Measurements from ENCODE around the gene CEP95.

Gene CEP95

DNA sequence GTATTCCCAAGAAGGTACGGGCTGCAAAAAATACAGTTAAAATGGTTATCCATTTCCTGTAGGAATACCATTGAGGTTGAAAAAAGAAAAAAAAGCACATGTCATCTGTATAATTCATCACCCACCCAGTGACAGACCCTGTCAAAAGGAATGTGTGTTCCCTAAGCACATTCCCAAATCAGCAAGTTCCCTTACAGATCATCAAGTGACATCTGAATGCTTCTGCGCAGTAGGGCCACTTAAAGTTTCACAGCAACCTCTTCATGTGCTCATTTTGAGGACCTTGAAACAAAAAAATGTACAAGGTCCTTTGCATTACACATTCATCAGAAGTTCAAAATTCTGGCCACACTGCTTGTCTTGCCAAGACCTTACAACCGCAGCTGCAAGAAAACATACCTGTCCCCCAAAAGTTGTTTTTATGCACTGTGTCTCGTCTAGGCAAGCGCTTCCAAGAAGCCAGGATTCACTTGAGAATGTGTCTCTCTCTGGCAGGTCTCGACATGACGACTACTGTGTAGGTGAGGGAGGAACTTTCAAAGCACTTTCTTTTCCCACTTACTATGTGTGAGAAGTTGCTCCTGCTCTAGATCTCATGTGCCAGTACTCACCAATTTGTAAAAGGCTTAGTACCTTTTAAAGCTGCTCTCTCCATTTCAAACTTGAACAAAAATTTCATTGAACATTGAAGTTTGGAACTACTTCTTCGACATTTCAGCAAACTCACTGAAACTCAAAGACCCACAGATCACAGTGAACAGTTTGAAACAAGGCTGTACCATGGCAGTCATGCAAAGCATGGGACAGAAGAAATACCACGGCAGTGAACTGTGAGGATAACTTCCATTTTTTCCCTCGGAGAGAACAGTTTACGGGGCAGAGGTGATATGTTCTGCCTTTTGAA lies 5.7 kb upstream of the CEP95 start:
- Histone ChIP-seq H3K27me3 (ENCODE audit: control insufficient read depth in 5 of 5, insufficient read depth in 4 of 5, low read length in 5 of 5) (no peaks in the 10 kb centered on the region), H3K36me3 (ENCODE audit: control insufficient read depth in 5 of 5, insufficient read depth in 5 of 5, low read length in 5 of 5) (peaks cover 62 to 74% (median 69%) of the 10 kb centered on the region in 5 donors)

DNA sequence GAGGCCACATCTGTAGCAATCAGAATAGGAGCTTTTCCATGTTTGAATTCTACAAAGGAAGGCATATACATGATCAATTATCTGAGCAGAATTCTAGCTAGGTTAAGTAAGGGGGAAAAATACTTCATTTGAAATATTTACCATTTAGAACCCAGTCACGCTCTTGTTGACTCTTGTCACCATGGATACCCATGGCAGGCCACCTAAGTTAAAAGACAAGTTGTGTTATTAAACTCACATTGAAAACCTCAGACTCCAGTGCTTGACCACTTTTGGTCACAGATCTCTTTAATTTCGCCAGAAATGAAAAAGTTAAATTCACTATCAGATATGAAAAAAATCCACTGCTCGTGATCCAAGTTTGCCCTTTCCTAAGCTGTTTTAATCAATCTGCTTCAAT lies 4.8 kb upstream of the CEP95 start:
- Histone ChIP-seq H3K27me3 (ENCODE audit: control insufficient read depth in 5 of 5, insufficient read depth in 4 of 5, low read length in 5 of 5) (no peaks in the 10 kb centered on the region), H3K27ac (ENCODE audit: low read depth, low read length) (peak overlapping the region; percentile 100), H3K4me1 (ENCODE audit: control insufficient read depth in 5 of 5, insufficient read depth in 5 of 5, low read length in 5 of 5) (peaks cover 6 to 58% (median 55%) of the 10 kb centered on the region in 5 donors), H3K36me3 (ENCODE audit: control insufficient read depth in 5 of 5, insufficient read depth in 5 of 5, low read length in 5 of 5) (peaks cover 62 to 74% (median 69%) of the 10 kb centered on the region in 5 donors), H3K4me3 (ENCODE audit: low read depth in 1 of 5, low read length in 5 of 5) (peak overlapping the region in 2 of 5 donors; percentile 28 to 79), H3K9me3 (ENCODE audit: control insufficient read depth in 5 of 5, low read length in 5 of 5) (no peaks in the 10 kb centered on the region), H3K9ac (ENCODE audit: low read length in 5 of 5) (peak overlapping the region in 2 of 5 donors; percentile 96 to 100)

More for the DNA sequence above, 5.7 kb upstream of the CEP95 start:
- H3K27ac ChIP-seq (ENCODE audit: low read depth, low read length), result peak overlapping the region; percentile 100
- no peaks in the 10 kb centered on the region for H3K9me3 ChIP-seq (ENCODE audit: control insufficient read depth in 5 of 5, low read length in 5 of 5)
- peaks cover 9 to 65% (median 62%) of the 10 kb centered on the region in 5 donors for H3K4me1 ChIP-seq (ENCODE audit: control insufficient read depth in 5 of 5, insufficient read depth in 5 of 5, low read length in 5 of 5)
- H3K9ac ChIP-seq (ENCODE audit: low read length in 5 of 5), result peak overlapping the region in 2 of 5 donors; percentile 31 to 96
- peak overlapping the region in 2 of 5 donors; percentile 22 to 24 for H3K4me3 ChIP-seq (ENCODE audit: low read depth in 1 of 5, low read length in 5 of 5)

DNA sequence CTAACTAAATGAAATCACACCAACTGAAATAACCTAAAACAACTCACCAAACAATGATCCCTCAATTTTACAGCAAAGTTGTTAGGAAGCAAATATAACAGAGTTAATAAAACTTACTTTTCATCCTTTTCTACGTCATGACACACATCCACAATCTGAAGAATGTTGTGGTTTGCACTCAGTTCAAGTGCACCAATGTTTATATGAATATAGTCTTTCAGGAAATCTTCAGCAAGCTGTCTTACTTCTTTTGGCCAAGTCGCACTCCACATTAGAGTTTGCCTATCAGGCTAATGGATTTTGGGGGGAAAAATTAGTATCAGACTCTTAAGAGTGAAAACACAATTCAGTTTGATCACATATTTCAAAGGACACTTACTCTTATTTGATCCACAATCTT lies 4.0 kb upstream of the CEP95 start:
- peak overlapping the region; percentile 100 for H3K27ac ChIP-seq (ENCODE audit: low read depth, low read length)

DNA sequence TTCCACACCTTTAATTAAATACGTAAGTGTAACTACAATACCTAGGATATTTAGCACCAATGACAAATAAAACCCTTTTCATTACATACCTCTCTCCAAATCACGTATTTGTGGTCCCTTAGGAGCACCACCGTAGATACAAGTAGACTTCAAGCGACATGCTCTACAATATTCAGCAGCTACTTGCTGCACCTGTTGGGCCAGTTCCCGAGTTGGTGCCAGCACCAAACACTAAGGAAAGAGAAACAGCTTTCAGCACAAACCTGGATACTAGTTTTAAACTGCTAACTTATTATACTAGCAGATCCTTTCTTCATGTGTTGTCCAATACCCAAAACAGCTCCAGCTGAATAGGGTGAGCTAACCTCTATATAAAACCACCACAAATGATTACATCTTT lies 3.4 kb upstream of the CEP95 start:
- H3K4me3 ChIP-seq (ENCODE audit: low read depth in 1 of 5, low read length in 5 of 5), result peak overlapping the region; percentile 79 to 100 (median 99)
- no peaks in the 10 kb centered on the region for H3K27me3 ChIP-seq (ENCODE audit: control insufficient read depth in 5 of 5, insufficient read depth in 4 of 5, low read length in 5 of 5)
- H3K27ac ChIP-seq (ENCODE audit: low read depth, low read length), result peak overlapping the region; percentile 100
- peak overlapping the region in 4 of 5 donors; percentile 96 to 100 (median 100) for H3K9ac ChIP-seq (ENCODE audit: low read length in 5 of 5)
- H3K36me3 ChIP-seq (ENCODE audit: control insufficient read depth in 5 of 5, insufficient read depth in 5 of 5, low read length in 5 of 5), result peaks cover 56 to 67% (median 63%) of the 10 kb centered on the region in 5 donors
- no peaks in the 10 kb centered on the region for H3K9me3 ChIP-seq (ENCODE audit: control insufficient read depth in 5 of 5, low read length in 5 of 5)
- peaks cover 8 to 59% (median 57%) of the 10 kb centered on the region in 5 donors for H3K4me1 ChIP-seq (ENCODE audit: control insufficient read depth in 5 of 5, insufficient read depth in 5 of 5, low read length in 5 of 5)

More for the DNA sequence above, 4.0 kb upstream of the CEP95 start:
- peak overlapping the region; percentile 79 to 100 (median 99) for H3K4me3 ChIP-seq (ENCODE audit: low read depth in 1 of 5, low read length in 5 of 5)
- H3K9ac ChIP-seq (ENCODE audit: low read length in 5 of 5), result peak overlapping the region in 2 of 5 donors; percentile 96 to 100
- H3K36me3 ChIP-seq (ENCODE audit: control insufficient read depth in 5 of 5, insufficient read depth in 5 of 5, low read length in 5 of 5), result peaks cover 62 to 72% (median 67%) of the 10 kb centered on the region in 5 donors
- no peaks in the 10 kb centered on the region for H3K27me3 ChIP-seq (ENCODE audit: control insufficient read depth in 5 of 5, insufficient read depth in 4 of 5, low read length in 5 of 5)
- peaks cover 8 to 57% (median 54%) of the 10 kb centered on the region in 5 donors for H3K4me1 ChIP-seq (ENCODE audit: control insufficient read depth in 5 of 5, insufficient read depth in 5 of 5, low read length in 5 of 5)
- no peaks in the 10 kb centered on the region for H3K9me3 ChIP-seq (ENCODE audit: control insufficient read depth in 5 of 5, low read length in 5 of 5)

DNA sequence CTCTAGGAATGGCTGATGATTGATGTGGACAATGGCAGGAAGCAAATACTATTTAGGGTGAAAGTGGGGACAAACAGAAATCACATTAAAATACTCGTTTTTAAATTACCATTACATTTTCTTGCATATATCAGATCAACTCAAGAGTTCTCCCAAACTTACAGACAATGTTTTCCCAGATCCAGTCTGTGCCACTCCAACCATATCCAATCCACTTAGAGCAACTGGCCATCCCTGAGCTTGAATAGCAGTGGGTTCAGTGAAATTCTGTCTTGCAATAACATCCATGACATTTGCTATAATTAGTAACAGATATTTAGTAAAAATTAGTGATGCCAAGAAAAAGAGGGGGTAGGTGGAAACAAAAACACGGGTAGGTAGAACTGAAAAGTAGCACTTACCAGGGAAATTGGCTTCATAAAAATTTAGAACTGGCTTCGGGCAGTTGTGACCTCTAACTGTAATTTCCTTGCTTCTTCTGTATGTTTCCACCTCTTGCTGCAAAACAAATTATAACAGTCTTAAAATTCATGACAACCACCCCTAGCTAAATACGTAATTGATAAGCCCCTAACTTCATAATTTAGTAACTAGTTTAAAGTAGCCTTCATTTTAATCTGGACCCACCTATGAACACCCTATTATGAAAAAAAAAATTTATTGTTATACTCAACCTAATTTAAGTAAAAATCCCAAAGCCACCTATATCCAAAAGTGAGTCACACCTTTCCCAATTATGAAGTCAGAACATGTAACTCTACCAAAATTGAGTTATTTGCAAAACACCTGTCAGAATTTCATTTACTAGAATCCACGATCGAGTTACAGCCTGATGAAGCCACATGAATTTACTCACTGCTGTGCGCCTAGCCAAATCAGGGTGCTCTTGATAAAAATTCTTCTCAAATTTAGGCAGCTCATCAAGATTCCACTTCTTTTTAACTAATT lies 2.7 kb upstream of the CEP95 start:
- H3K27ac ChIP-seq (ENCODE audit: low read depth, low read length), result peak overlapping the region; percentile 100
- H3K9me3 ChIP-seq (ENCODE audit: control insufficient read depth in 5 of 5, low read length in 5 of 5), result no peaks in the 10 kb centered on the region
- H3K9ac ChIP-seq (ENCODE audit: low read length in 5 of 5), result peak overlapping the region; percentile 96 to 100 (median 100)
- peaks cover 8 to 66% (median 63%) of the 10 kb centered on the region in 5 donors for H3K4me1 ChIP-seq (ENCODE audit: control insufficient read depth in 5 of 5, insufficient read depth in 5 of 5, low read length in 5 of 5)
- no peaks in the 10 kb centered on the region for H3K27me3 ChIP-seq (ENCODE audit: control insufficient read depth in 5 of 5, insufficient read depth in 4 of 5, low read length in 5 of 5)
- H3K4me3 ChIP-seq (ENCODE audit: low read depth in 1 of 5, low read length in 5 of 5), result peak overlapping the region; percentile 79 to 100 (median 99)
- H3K36me3 ChIP-seq (ENCODE audit: control insufficient read depth in 5 of 5, insufficient read depth in 5 of 5, low read length in 5 of 5), result peaks cover 53 to 62% (median 59%) of the 10 kb centered on the region in 5 donors

DNA sequence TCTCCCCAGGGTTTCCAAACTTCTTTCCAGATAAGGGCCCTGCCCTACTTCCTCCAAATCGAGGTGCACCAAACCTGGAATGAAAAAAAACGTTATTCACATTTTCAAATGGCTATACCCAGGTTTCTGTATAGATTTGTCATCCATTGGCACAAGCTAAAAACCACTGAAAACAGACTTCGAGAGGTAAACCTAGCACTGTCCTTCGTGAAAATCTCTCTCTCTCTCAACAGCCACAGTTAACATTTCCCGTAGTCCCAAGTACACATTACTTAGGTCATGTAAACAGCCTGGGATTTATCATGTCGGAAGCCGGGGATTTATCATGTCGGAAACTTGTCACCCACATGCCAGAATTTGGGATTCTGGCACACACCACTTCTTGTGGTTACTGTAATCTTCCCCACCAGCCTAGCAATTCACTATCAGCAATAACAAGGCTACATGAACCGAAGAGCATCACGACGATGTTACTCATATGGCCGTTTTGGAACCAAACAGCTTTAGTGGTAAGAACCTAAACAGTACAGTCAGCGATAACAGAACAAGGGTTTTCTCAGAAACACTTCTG lies 1.9 kb upstream of the CEP95 start:
- Histone ChIP-seq H3K4me1 (ENCODE audit: control insufficient read depth in 5 of 5, insufficient read depth in 5 of 5, low read length in 5 of 5) (peaks cover 8 to 65% (median 62%) of the 10 kb centered on the region in 5 donors), H3K9me3 (ENCODE audit: control insufficient read depth in 5 of 5, low read length in 5 of 5) (no peaks in the 10 kb centered on the region), H3K27ac (ENCODE audit: low read depth, low read length) (peak overlapping the region; percentile 100), H3K27me3 (ENCODE audit: control insufficient read depth in 5 of 5, insufficient read depth in 4 of 5, low read length in 5 of 5) (no peaks in the 10 kb centered on the region), H3K9ac (ENCODE audit: low read length in 5 of 5) (peak overlapping the region; percentile 96 to 100 (median 100)), H3K36me3 (ENCODE audit: control insufficient read depth in 5 of 5, insufficient read depth in 5 of 5, low read length in 5 of 5) (peaks cover 47 to 56% (median 53%) of the 10 kb centered on the region in 5 donors), H3K4me3 (ENCODE audit: low read depth in 1 of 5, low read length in 5 of 5) (peak overlapping the region; percentile 79 to 100 (median 99))

DNA sequence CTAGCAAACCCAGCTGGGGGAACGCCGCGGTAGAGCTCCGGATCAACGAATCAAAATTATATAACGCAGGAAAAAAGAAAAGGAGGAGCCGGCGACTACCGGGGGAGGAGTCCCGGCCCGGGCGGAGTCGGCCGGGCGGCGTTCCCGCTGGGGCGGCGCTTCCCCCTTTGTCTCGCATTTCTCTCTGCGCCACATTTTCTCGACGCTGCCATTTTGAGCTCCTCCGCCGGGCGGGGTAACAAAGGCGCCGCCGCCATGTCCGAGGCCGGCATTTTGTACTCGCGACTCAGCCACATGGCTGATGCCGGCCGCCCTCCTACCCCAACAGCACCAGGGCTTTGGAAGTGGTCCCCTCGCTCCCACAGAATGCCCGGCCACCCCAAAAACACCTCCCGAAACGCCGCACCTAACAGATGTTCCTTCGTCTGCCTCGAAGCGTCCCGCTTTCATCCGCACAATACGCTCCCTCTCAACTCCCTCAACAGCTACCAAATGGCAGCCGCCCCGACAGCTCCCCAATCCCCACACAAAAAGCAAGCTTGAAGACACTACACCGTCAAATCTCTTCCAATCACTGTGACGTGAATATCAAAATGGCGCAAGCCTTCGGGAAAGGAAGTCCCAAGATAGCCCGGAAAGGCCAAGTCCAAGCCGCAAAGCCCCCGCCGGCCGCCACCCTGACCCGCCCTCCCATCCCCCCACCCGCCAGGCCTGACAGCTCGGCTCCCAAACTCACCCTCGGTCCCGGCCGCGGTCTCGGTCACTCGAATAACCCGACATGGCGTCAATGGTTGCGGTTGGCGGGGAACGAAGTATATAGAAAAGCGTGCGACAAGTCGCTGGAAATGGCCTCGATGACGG lies 1.2 kb upstream of the CEP95 start:
- H3K4me3 ChIP-seq (ENCODE audit: low read depth in 1 of 5, low read length in 5 of 5), result peak overlapping the region; percentile 79 to 100 (median 100)
- peak overlapping the region; percentile 96 to 100 (median 100) for H3K9ac ChIP-seq (ENCODE audit: low read length in 5 of 5)
- no peaks in the 10 kb centered on the region for H3K9me3 ChIP-seq (ENCODE audit: control insufficient read depth in 5 of 5, low read length in 5 of 5)
- H3K36me3 ChIP-seq (ENCODE audit: control insufficient read depth in 5 of 5, insufficient read depth in 5 of 5, low read length in 5 of 5), result peaks cover 46 to 56% (median 53%) of the 10 kb centered on the region in 5 donors
- H3K27me3 ChIP-seq (ENCODE audit: control insufficient read depth in 5 of 5, insufficient read depth in 4 of 5, low read length in 5 of 5), result no peaks in the 10 kb centered on the region
- peaks cover 8 to 61% (median 57%) of the 10 kb centered on the region in 5 donors for H3K4me1 ChIP-seq (ENCODE audit: control insufficient read depth in 5 of 5, insufficient read depth in 5 of 5, low read length in 5 of 5)
- peak overlapping the region; percentile 100 for H3K27ac ChIP-seq (ENCODE audit: low read depth, low read length)

DNA sequence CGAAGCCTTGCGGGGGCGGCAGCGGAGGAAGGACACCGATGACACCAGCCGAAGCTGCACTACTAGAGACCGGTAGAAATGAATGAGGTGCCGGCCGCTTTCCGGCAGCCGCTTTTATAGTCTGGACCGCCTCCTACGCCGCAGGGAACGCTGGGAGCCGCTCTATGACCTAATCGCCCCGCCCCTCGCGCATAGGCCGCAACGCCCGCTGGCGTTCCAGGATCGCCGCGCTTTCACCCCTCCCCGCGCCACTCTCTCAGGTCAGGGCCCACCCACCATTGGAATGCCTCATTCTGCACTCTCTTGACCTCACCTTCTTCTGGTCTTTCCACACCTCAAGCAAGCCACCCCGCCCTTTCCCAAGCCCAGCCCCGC lies 589 bp upstream of the CEP95 start, which contains the start of gene DDX5:
TSS of gene DDX5 (minus strand) at position 89 of the 375 bp plus-strand sequence. CDS start 170 bp downstream, outside the sequence.
- no peaks in the 10 kb centered on the region for H3K9me3 ChIP-seq (ENCODE audit: control insufficient read depth in 5 of 5, low read length in 5 of 5)
- peaks cover 40 to 56% (median 48%) of the 10 kb centered on the region in 5 donors for H3K36me3 ChIP-seq (ENCODE audit: control insufficient read depth in 5 of 5, insufficient read depth in 5 of 5, low read length in 5 of 5)
- H3K9ac ChIP-seq (ENCODE audit: low read length in 5 of 5), result peak within 1 kb of the TSS; percentile 96 to 100 (median 100)
- peaks cover 8 to 58% (median 52%) of the 10 kb centered on the region in 5 donors for H3K4me1 ChIP-seq (ENCODE audit: control insufficient read depth in 5 of 5, insufficient read depth in 5 of 5, low read length in 5 of 5)
- H3K27me3 ChIP-seq (ENCODE audit: control insufficient read depth in 5 of 5, insufficient read depth in 4 of 5, low read length in 5 of 5), result no peaks in the 10 kb centered on the region
- peak within 1 kb of the TSS; percentile 79 to 100 (median 100) for H3K4me3 ChIP-seq (ENCODE audit: low read depth in 1 of 5, low read length in 5 of 5)
- H3K27ac ChIP-seq (ENCODE audit: low read depth, low read length), result peak within 1 kb of the TSS; percentile 100
